Hepatocyte (in vitro differentiated cells): ENCODE data around the gene SBF1. TPM values are rescaled to one million over a fixed set of nuclear protein-coding genes. Genes with fewer than 3 reads are reported as not detected.

Experiments used
- DNase-seq: peaks from one replicate; pipeline ENCODE4 v3.0.0-alpha.2; 2016; ENCODE audit warnings: low spot score
- H2AFZ ChIP-seq: fragments of 200-600 bp; sonication (generic); 2 replicates; pipeline ENCODE4 v1.6.0; 2016; ENCODE audit warnings: antibody characterized with exemption, mild to moderate bottlenecking
- H3K27ac ChIP-seq: fragments of 200-600 bp; sonication (generic); 2 replicates; pipeline ENCODE4 v1.5.1; 2016; ENCODE audit warnings: mild to moderate bottlenecking
- H3K27me3 ChIP-seq: fragments of 200-600 bp; sonication (generic); 2 replicates; pipeline ENCODE4 v1.6.1; 2016
- H3K36me3 ChIP-seq: fragments of 200-600 bp; sonication (generic); replicated peaks from 2 replicates; pipeline ENCODE4 v1.5.1; 2016; ENCODE audit warnings: low read depth; ENCODE audit not compliant: insufficient read depth
- H3K4me1 ChIP-seq: fragments of 200-600 bp; sonication (generic); 2 replicates; pipeline ENCODE4 v1.5.1; 2016; ENCODE audit warnings: mild to moderate bottlenecking, moderate library complexity; ENCODE audit not compliant: insufficient read depth
- H3K4me2 ChIP-seq: fragments of 200-600 bp; sonication (generic); 2 replicates; pipeline ENCODE4 v1.6.0; 2016
- H3K4me3 ChIP-seq: fragments of 200-600 bp; sonication (generic); 2 replicates; pipeline ENCODE4 v1.5.1; 2016; ENCODE audit warnings: mild to moderate bottlenecking
- H3K79me2 ChIP-seq: fragments of 200-600 bp; sonication (generic); 2 replicates; pipeline ENCODE4 v1.6.0; 2017; ENCODE audit warnings: mild to moderate bottlenecking
- H3K9me2 ChIP-seq: fragments of 200-600 bp; sonication (generic); replicated peaks from 2 replicates; pipeline ENCODE4 v1.6.0; 2017; ENCODE audit warnings: mild to moderate bottlenecking; ENCODE audit not compliant: insufficient read depth
- H3K9me3 ChIP-seq: fragments of 200-600 bp; sonication (generic); 2 replicates; pipeline ENCODE4 v1.5.1; 2016; ENCODE audit warnings: low read depth, mild to moderate bottlenecking
- H4K20me1 ChIP-seq: fragments of 200-600 bp; sonication (generic); 2 replicates; pipeline ENCODE4 v1.6.0; 2016; ENCODE audit warnings: mild to moderate bottlenecking; ENCODE audit not compliant: insufficient read depth, poor library complexity, severe bottlenecking
- CTCF ChIP-seq: fragments of 200-600 bp; sonication (generic); IDR thresholded peaks from 2 replicates; pipeline ENCODE4 v1.5.1; 2016; ENCODE audit warnings: antibody characterized with exemption, mild to moderate bottlenecking; ENCODE audit not compliant: poor library complexity
- EZH2 ChIP-seq: fragments of 200-600 bp; sonication (generic); IDR thresholded peaks from 2 replicates; pipeline ENCODE4 v1.6.1; 2016; ENCODE audit warnings: antibody characterized with exemption, mild to moderate bottlenecking, borderline replicate concordance
- EZH2phosphoT487 ChIP-seq: fragments of 200-600 bp; sonication (generic); IDR thresholded peaks from one replicate; pipeline ENCODE4 v1.6.1; 2018; ENCODE audit warnings: antibody characterized with exemption, mild to moderate bottlenecking, low read depth, moderate library complexity; ENCODE audit not compliant: unreplicated experiment, severe bottlenecking
- WGBS: methylation state at CpG from one replicate; pipeline ENCODE4 v1.1.6; 2016; ENCODE audit warnings: low lambda C conversion rate; ENCODE audit errors: missing lambda C conversion rate; 5-methylcytosine and 5-hydroxymethylcytosine counted together
- polyA plus RNA-seq: library from polyadenylated mRNA; unstranded; fragments of >200 nt; fragmentation: Nextera tagmentation; extraction: Ambion mirVana; gene quantifications from 2 replicates; pipeline ENCODE4 v1.2.1, GENCODE V29; 2016
- total RNA-seq: library from RNA; depleted of rRNA; stranded (reverse); fragments of >200 nt; gene quantifications from 2 replicates; pipeline ENCODE4 v1.2.3, GENCODE V29; 2014

The SBF1 gene
- total and polyA plus RNA-seq, 2 experiments from 2014 or later: 34.5 to 49.5 TPM

GRCh38 chr22:50436841-50437341, 37.9 kb downstream of the SBF1 start:
- no peak overlapping the region for H3K4me2 ChIP-seq
- no peak overlapping the region for H3K27ac ChIP-seq
- DNase-seq: no peak
- TF ChIP-seq EZH2 (no peak), CTCF (no peak), EZH2phosphoT487 (no peak)
- H3K9me2 ChIP-seq: no peaks in the 10 kb centered on the region
- WGBS: 97% methylated on average over 24 of the region's 25 CpGs
- H3K4me3 ChIP-seq: no peak overlapping the region
- no peaks in the 10 kb centered on the region for H3K4me1 ChIP-seq
- no peaks in the 10 kb centered on the region for H4K20me1 ChIP-seq
- no peaks in the 10 kb centered on the region for H3K9me3 ChIP-seq
- H3K36me3 ChIP-seq: no peaks in the 10 kb centered on the region
- no peak overlapping the region for H2AFZ ChIP-seq
- no peaks in the 10 kb centered on the region for H3K27me3 ChIP-seq
- no peaks in the 10 kb centered on the region for H3K79me2 ChIP-seq

- no peak for DNase-seq
These were observed 38.6 kb downstream of the SBF1 start for GRCh38 chr22:50436015-50436830.

GRCh38 chr22:50435291-50436014, 39.4 kb downstream of the SBF1 start:
- Histone ChIP-seq H3K4me2 (no peak overlapping the region), H3K9me3 (no peaks in the 10 kb centered on the region), H2AFZ (no peak overlapping the region), H3K36me3 (no peaks in the 10 kb centered on the region), H3K4me1 (no peaks in the 10 kb centered on the region), H3K27me3 (no peaks in the 10 kb centered on the region), H4K20me1 (no peaks in the 10 kb centered on the region), H3K4me3 (no peak overlapping the region), H3K9me2 (no peaks in the 10 kb centered on the region), H3K27ac (no peak overlapping the region), H3K79me2 (no peaks in the 10 kb centered on the region)
- no peak for DNase-seq
- no peak for TF ChIP-seq EZH2phosphoT487
- TF ChIP-seq CTCF: no peak
- no peak for TF ChIP-seq EZH2
- 94% methylated on average over 20 of the region's 20 CpGs for WGBS

More at GRCh38 chr22:50436015-50436830, 38.6 kb downstream of the SBF1 start:
- 95% methylated on average over 37 of the region's 37 CpGs for WGBS
- Histone ChIP-seq H3K9me3 (no peaks in the 10 kb centered on the region), H3K27ac (no peak overlapping the region), H3K4me2 (no peak overlapping the region), H3K4me3 (no peak overlapping the region), H3K4me1 (no peaks in the 10 kb centered on the region), H3K9me2 (no peaks in the 10 kb centered on the region), H3K27me3 (no peaks in the 10 kb centered on the region), H3K79me2 (no peaks in the 10 kb centered on the region), H3K36me3 (no peaks in the 10 kb centered on the region), H2AFZ (no peak overlapping the region), H4K20me1 (no peaks in the 10 kb centered on the region)
- TF ChIP-seq EZH2phosphoT487: no peak
- no peak for TF ChIP-seq EZH2
- TF ChIP-seq CTCF: no peak
